ENCODE measurements around the gene TTK.

Gene TTK

GRCh38 chr6:79997728-79998127 lies 6.7 kb upstream of the TTK start:
- Histone ChIP-seq H3K36me3 (ENCODE audit: control insufficient read depth in 2 of 2, insufficient read depth in 1 of 2, low read length in 2 of 2) (no peaks in the 10 kb centered on the region), H3K27ac (ENCODE audit: extremely low read depth, low read depth, low read length) (no peak overlapping the region), H3K4me3 (ENCODE audit: low read depth, low read length) (no peak overlapping the region), H3K9me3 (ENCODE audit: control insufficient read depth, insufficient read depth, low read depth, low read length) (no peaks in the 10 kb centered on the region), H3K4me1 (ENCODE audit: control insufficient read depth, insufficient read depth, low read length) (no peaks in the 10 kb centered on the region)
- TF ChIP-seq ZNF777 (tag by site-specific recombination; IDR thresholded peaks at IDR 0.05; ENCODE audit: borderline replicate concordance) (no peak), ZNF10 (tag by site-specific recombination; IDR thresholded peaks at IDR 0.05) (no peak), KLF10 (tag by site-specific recombination; IDR thresholded peaks at IDR 0.05) (no peak), ZBTB1 (tag by site-specific recombination; IDR thresholded peaks at IDR 0.05) (no peak), ZEB2 (tag by site-specific recombination; IDR thresholded peaks at IDR 0.05) (no peak), EGR2 (tag by site-specific recombination; IDR thresholded peaks at IDR 0.05; ENCODE audit: low read depth) (no peak), YY2 (tag by site-specific recombination; IDR thresholded peaks at IDR 0.05) (no peak), IKZF3 (tag by site-specific recombination; IDR thresholded peaks at IDR 0.05) (no peak), ZNF837 (tag by site-specific recombination; IDR thresholded peaks at IDR 0.05) (no peak), ZNF174 (tag by site-specific recombination; IDR thresholded peaks at IDR 0.05) (no peak), HOXC10 (CRISPR knock-in tag; IDR thresholded peaks at IDR 0.05) (no peak), ZNF223 (tag by site-specific recombination; IDR thresholded peaks at IDR 0.05) (no peak)
- TF ChIP-seq, protein P1, sequence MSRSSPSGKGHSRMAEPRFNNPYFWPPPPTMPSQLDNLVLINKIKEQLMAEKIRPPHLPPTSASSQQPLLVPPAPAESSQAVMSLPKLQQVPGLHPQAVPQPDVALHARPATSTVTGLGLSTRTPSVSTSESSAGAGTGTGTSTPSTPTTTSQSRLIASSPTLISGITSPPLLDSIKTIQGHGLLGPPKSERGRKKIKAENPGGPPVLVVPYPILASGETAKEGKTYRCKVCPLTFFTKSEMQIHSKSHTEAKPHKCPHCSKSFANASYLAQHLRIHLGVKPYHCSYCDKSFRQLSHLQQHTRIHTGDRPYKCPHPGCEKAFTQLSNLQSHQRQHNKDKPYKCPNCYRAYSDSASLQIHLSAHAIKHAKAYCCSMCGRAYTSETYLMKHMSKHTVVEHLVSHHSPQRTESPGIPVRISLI (tag by site-specific recombination; IDR thresholded peaks at IDR 0.05) = no peak
- POLR2A ChIA-PET = no interaction called here
- CTCF ChIA-PET = no interaction called here

- ChIA-PET POLR2A (no interaction called here), CTCF (interaction anchor here (0.6 to 1.3 kb wide), 2 partner anchors 132 to 1229 kb away, joined by 3 to 4 read pairs; no protein-coding TSS in a partner anchor)
- no peak overlapping the region for H3K27ac ChIP-seq (ENCODE audit: extremely low read depth, low read depth, low read length)
- no peaks in the 10 kb centered on the region for H3K4me1 ChIP-seq (ENCODE audit: control insufficient read depth, insufficient read depth, low read length)
- H3K9me3 ChIP-seq (ENCODE audit: control insufficient read depth, insufficient read depth, low read depth, low read length) = no peaks in the 10 kb centered on the region
- H3K4me3 ChIP-seq (ENCODE audit: low read depth, low read length) = no peak overlapping the region
- no peak for TF ChIP-seq ZNF768 (tag by site-specific recombination; IDR thresholded peaks at IDR 0.05)
- no peak for TF ChIP-seq ZBTB1 (tag by site-specific recombination; IDR thresholded peaks at IDR 0.05)
- TF ChIP-seq ZNF692 (tag by site-specific recombination; IDR thresholded peaks at IDR 0.05) = no peak
- TF ChIP-seq, protein P2, sequence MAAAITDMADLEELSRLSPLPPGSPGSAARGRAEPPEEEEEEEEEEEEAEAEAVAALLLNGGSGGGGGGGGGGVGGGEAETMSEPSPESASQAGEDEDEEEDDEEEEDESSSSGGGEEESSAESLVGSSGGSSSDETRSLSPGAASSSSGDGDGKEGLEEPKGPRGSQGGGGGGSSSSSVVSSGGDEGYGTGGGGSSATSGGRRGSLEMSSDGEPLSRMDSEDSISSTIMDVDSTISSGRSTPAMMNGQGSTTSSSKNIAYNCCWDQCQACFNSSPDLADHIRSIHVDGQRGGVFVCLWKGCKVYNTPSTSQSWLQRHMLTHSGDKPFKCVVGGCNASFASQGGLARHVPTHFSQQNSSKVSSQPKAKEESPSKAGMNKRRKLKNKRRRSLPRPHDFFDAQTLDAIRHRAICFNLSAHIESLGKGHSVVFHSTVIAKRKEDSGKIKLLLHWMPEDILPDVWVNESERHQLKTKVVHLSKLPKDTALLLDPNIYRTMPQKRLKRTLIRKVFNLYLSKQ (tag by site-specific recombination; IDR thresholded peaks at IDR 0.05; ENCODE audit: borderline replicate concordance) = no peak
- TF ChIP-seq BCL6B (tag by site-specific recombination; IDR thresholded peaks at IDR 0.05) = no peak
- no peak for TF ChIP-seq ZNF223 (tag by site-specific recombination; IDR thresholded peaks at IDR 0.05)
- TF ChIP-seq ZNF510 (tag by site-specific recombination; IDR thresholded peaks at IDR 0.05; ENCODE audit: insufficient replicate concordance) = no peak
- no peak for TF ChIP-seq ZNF792 (tag by site-specific recombination; IDR thresholded peaks at IDR 0.05)
- TF ChIP-seq KLF1 (tag by site-specific recombination; IDR thresholded peaks at IDR 0.05) = no peak
- no peak for TF ChIP-seq ZNF18 (tag by site-specific recombination; IDR thresholded peaks at IDR 0.05)
- no peak for TF ChIP-seq ZNF514 (tag by site-specific recombination; IDR thresholded peaks at IDR 0.05)
- TF ChIP-seq, protein P3, sequence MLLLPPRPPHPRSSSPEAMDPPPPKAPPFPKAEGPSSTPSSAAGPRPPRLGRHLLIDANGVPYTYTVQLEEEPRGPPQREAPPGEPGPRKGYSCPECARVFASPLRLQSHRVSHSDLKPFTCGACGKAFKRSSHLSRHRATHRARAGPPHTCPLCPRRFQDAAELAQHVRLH (tag by site-specific recombination; IDR thresholded peaks at IDR 0.05) = no peak
- no peak for TF ChIP-seq ZNF549 (tag by site-specific recombination; IDR thresholded peaks at IDR 0.05)
- TF ChIP-seq ZNF157 (tag by site-specific recombination; IDR thresholded peaks at IDR 0.05) = no peak
- TF ChIP-seq, protein P4, sequence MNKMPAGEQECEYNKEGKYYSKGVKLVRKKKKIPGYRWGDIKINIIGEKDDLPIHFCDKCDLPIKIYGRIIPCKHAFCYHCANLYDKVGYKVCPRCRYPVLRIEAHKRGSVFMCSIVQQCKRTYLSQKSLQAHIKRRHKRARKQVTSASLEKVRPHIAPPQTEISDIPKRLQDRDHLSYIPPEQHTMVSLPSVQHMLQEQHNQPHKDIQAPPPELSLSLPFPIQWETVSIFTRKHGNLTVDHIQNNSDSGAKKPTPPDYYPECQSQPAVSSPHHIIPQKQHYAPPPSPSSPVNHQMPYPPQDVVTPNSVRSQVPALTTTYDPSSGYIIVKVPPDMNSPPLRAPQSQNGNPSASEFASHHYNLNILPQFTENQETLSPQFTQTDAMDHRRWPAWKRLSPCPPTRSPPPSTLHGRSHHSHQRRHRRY (tag by site-specific recombination; IDR thresholded peaks at IDR 0.05) = no peak
- TF ChIP-seq ZNF366 (tag by site-specific recombination; conservative IDR thresholded peaks at IDR 0.05) = no peak
- H3K36me3 ChIP-seq (ENCODE audit: control insufficient read depth in 2 of 2, insufficient read depth in 1 of 2, low read length in 2 of 2) = peaks cover 0 to 5% of the 10 kb centered on the region in 2 experiments; a peak in 1 of 3 replicates
Measured at GRCh38 chr6:80001337-80001736, 3.1 kb upstream of the TTK start.

Data from HEK293 (cell line).